Fibroblast of peridontal ligament (primary cell): ENCODE data around the gene DNASE1.

Experiments
- DNase-seq: peaks from one replicate; pipeline ENCODE4 v3.0.0-alpha.2; 2010; ENCODE audit errors: extremely low read depth

The DNASE1 gene

GRCh38 chr16:3696425-3697218, 42.1 kb downstream of the DNASE1 start:
- peak; percentile 90 for DNase-seq

- peak; percentile 3 for DNase-seq
Measured at GRCh38 chr16:3698941-3699340, 44.5 kb downstream of the DNASE1 start.

GRCh38 chr16:3701531-3701930, 47.0 kb downstream of the DNASE1 start:
- no peak for DNase-seq

GRCh38 chr16:3702082-3702481, 47.6 kb downstream of the DNASE1 start:
- DNase-seq = no peak

GRCh38 chr16:3706253-3707012, 51.9 kb downstream of the DNASE1 start:
- no peak for DNase-seq
